Left lung (tissue), 10 donors: Measurements from ENCODE around the gene CNOT4. TPM values are rescaled to one million over a fixed set of nuclear protein-coding genes. Genes with fewer than 3 reads are reported as not detected.

Experiments
- ATAC-seq: fragments of 200-7000 bp; cut with Tn5 transposase; one replicate; pipeline ENCODE4 v1.9.1; 2020; ENCODE audit warnings: moderate library complexity
- DNase-seq, 4 donors: peaks; one replicate each; pipeline ENCODE4 v3.0.0-alpha.2; 2013 to 2020
- H3K27ac ChIP-seq, 2 donors: fragments of 200-600 bp; sonication (generic) in 1 of 2; one replicate each; pipeline versions ENCODE4 v1.5.0 to v1.8.0; 2020 to 2021
- H3K27me3 ChIP-seq, 2 donors: fragments of 200-600 bp; sonication (generic) in 1 of 2; one replicate each; pipeline versions ENCODE4 v1.5.0 to v1.8.0; 2020 to 2021
- H3K36me3 ChIP-seq, 2 donors: fragments of 200-600 bp; sonication (generic) in 1 of 2; one replicate each; pipeline versions ENCODE4 v1.5.0 to v1.8.0; 2020 to 2021
- H3K4me1 ChIP-seq, 2 donors: fragments of 200-600 bp; one replicate each; pipeline ENCODE4 v1.8.0; 2021
- H3K4me3 ChIP-seq, 2 donors: fragments of 200-600 bp; sonication (generic) in 1 of 2; one replicate each; pipeline versions ENCODE4 v1.5.0 to v1.8.0; 2020 to 2021; ENCODE audit warnings: mild to moderate bottlenecking in 1 of 2
- H3K9me3 ChIP-seq, 2 donors: fragments of 200-600 bp; sonication (generic) in 1 of 2; one replicate each; pipeline versions ENCODE4 v1.5.0 to v1.8.0; 2020 to 2021
- intact Hi-C, 2 donors: fragments of 100-400 bp; cut with DNase I; formaldehyde crosslinking; loops; one replicate each; pipeline versions ENCODE4 v1.11.2 to v1.14.2; 2022
- polyA plus RNA-seq, 6 donors: library from polyadenylated mRNA; unstranded; fragments of 120-200 nt; gene quantifications; one replicate each; pipeline ENCODE4 v1.2.1, GENCODE V29; 2013; ENCODE audit not compliant: insufficient read length in 6 of 6
- total RNA-seq, 2 donors: library from RNA; stranded (reverse); fragmentation: NEBNext Ultra II Directional; extraction: Animal tissue kit (Norgen Biotek cat#: 25700); gene quantifications; one replicate each; pipeline ENCODE4 v1.2.1, GENCODE V29; 2021
- TF ChIP-seq, protein P1 (sequence below), 2 donors: fragments of 200-600 bp; sonication (generic) in 1 of 2; IDR thresholded peaks; one replicate each; pipeline versions ENCODE4 v1.5.0 to v1.8.0; 2021; ENCODE audit warnings: antibody characterized with exemption in 2 of 2
- donor health status: DM: no; HTN: yes; CAD: no.
- donor health status: DM: no; HTN: no; CAD: no.

Gene CNOT4
- total and polyA plus RNA-seq, 8 donors = 21.6 to 35.4 (median 33.6) TPM

DNA sequence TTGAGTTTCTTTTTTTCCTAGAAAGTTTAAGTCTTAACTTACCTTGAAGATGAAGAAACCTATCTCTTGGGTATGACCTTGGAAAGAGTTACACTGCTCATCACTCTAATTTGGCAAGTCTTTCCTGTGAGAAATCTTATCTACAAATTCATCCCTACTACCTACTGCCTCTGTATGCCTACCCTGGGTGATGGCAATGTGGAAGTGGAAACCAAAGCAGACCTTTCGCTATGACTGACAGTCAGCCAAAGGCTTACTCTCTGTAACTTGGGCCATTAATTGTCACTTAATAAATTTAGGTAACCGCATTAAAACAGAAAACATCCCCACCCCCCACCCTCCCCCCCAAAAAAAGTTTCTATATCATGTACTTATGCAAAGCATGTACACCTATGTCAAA is 103.9 kb downstream of the CNOT4 start:
- Histone ChIP-seq H3K27ac (no peak overlapping the region), H3K9me3 (no peaks in the 10 kb centered on the region), H3K4me3 (no peak overlapping the region), H3K4me1 (no peaks in the 10 kb centered on the region), H3K36me3 (peaks cover 0 to 6% of the 10 kb centered on the region in 2 donors), H3K27me3 (no peaks in the 10 kb centered on the region)
- DNase-seq = no peak
- intact Hi-C loops = no loop called here
- TF ChIP-seq, protein P1, sequence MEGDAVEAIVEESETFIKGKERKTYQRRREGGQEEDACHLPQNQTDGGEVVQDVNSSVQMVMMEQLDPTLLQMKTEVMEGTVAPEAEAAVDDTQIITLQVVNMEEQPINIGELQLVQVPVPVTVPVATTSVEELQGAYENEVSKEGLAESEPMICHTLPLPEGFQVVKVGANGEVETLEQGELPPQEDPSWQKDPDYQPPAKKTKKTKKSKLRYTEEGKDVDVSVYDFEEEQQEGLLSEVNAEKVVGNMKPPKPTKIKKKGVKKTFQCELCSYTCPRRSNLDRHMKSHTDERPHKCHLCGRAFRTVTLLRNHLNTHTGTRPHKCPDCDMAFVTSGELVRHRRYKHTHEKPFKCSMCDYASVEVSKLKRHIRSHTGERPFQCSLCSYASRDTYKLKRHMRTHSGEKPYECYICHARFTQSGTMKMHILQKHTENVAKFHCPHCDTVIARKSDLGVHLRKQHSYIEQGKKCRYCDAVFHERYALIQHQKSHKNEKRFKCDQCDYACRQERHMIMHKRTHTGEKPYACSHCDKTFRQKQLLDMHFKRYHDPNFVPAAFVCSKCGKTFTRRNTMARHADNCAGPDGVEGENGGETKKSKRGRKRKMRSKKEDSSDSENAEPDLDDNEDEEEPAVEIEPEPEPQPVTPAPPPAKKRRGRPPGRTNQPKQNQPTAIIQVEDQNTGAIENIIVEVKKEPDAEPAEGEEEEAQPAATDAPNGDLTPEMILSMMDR (IDR thresholded peaks at IDR 0.05) = no peak
- ATAC-seq = no peak

DNA sequence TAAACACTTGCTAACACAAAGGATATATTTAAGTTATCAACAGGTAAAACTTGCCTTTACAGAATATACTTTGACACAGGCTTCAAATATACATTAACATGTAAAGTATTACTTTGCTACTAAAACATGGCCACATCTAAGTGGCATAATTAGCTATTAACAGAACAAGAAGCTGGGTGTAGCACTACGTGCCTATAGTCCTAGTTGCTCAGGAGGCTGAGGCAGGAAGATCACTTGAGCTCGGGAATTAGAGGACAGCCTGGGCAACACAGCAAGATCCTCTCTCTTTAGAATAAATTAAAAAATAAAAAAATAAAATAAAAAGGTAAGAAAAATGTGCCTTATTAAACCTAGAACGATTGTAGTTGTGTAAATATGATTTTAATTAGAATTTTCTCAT is 106.6 kb downstream of the CNOT4 start:
- intact Hi-C loops = no loop called here

DNA sequence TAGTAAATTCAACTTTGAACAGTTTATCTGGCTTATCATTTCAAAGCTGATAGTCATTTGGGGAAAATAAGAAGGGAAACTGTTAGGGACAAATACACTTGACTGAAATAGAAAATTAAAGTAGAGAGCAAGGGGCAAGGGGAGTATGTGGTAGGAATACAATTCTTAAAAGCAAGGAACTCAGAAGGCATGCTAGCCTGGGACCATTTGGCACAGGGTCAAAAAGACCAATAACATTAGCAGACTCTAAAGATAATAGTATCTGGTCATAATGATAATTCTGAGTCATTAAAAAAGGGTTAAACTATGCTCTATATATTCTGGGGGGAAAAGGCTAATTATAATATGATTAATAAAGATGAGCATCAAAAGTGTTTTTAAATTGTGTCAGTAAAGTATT is 112.2 kb downstream of the CNOT4 start:
- H3K27ac ChIP-seq = no peak overlapping the region
- TF ChIP-seq, protein P1 (IDR thresholded peaks at IDR 0.05) = no peak
- H3K4me1 ChIP-seq = no peaks in the 10 kb centered on the region
- intact Hi-C loops = no loop called here
- H3K9me3 ChIP-seq = no peaks in the 10 kb centered on the region
- H3K36me3 ChIP-seq = peaks cover 0 to 18% of the 10 kb centered on the region in 2 donors
- DNase-seq (no peak), ATAC-seq (no peak)
- no peak overlapping the region for H3K4me3 ChIP-seq
- H3K27me3 ChIP-seq = no peaks in the 10 kb centered on the region

More for the DNA sequence above, 106.6 kb downstream of the CNOT4 start:
- no peaks in the 10 kb centered on the region for H3K9me3 ChIP-seq
- no peak for ATAC-seq
- H3K27me3 ChIP-seq = no peaks in the 10 kb centered on the region
- H3K4me3 ChIP-seq = no peak overlapping the region
- H3K36me3 ChIP-seq = no peaks in the 10 kb centered on the region
- DNase-seq = no peak
- H3K4me1 ChIP-seq = no peaks in the 10 kb centered on the region
- H3K27ac ChIP-seq = no peak overlapping the region
- TF ChIP-seq, protein P1 (IDR thresholded peaks at IDR 0.05) = no peak

DNA sequence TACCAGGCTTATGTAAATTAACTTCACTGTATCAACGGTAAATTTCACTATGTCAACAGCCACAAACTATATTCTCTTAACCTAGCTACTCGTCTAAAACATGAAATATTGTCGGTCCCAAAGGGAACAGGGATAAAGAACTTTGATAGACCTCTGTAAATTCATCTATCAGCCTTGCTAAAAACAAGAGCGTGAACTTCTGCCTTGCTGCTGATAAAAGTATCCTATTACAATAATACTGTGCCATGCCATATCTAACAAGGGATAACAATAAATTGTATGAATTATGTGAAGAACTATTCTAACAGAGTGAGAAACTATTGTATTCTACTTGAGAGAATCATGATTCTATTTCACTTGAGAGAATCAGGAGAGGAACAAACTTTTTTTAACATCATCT is 117.2 kb downstream of the CNOT4 start:
- no peak for ATAC-seq
- intact Hi-C loops = no loop called here

DNA sequence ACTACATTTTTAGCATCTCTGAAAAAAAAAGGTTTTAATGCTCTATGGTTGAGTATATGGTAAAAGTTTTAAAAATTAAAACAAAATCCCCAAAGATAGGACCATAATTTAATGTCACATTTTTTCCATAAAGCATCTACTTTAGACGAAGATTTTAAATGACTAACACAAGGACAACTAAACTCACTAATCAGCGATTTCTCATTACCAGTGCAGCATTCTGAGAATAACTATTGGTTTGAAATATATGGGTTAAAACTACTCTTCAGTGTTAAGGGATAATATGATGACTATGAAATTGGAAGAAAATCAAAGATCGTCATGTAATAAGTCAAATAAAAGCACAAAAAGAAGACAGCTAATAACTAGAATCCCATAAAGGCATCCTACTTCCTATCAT is 118.4 kb downstream of the CNOT4 start:
- DNase-seq (no peak), ATAC-seq (no peak)
- Histone ChIP-seq H3K27ac (no peak overlapping the region), H3K27me3 (no peaks in the 10 kb centered on the region), H3K9me3 (no peaks in the 10 kb centered on the region), H3K4me3 (no peak overlapping the region), H3K4me1 (no peaks in the 10 kb centered on the region), H3K36me3 (peaks cover 0 to 21% of the 10 kb centered on the region in 2 donors)
- TF ChIP-seq, protein P1 (IDR thresholded peaks at IDR 0.05) = no peak
- intact Hi-C loops = no loop called here

More for the DNA sequence above, 117.2 kb downstream of the CNOT4 start:
- H3K27ac ChIP-seq = no peak overlapping the region
- H3K4me1 ChIP-seq = no peaks in the 10 kb centered on the region
- no peaks in the 10 kb centered on the region for H3K27me3 ChIP-seq
- TF ChIP-seq, protein P1 (IDR thresholded peaks at IDR 0.05) = no peak
- DNase-seq = no peak
- no peak overlapping the region for H3K4me3 ChIP-seq
- H3K9me3 ChIP-seq = no peaks in the 10 kb centered on the region
- H3K36me3 ChIP-seq = peaks cover 0 to 21% of the 10 kb centered on the region in 2 donors
